HepG2 (cell line): ENCODE results near the gene KHK. TPM values are rescaled to one million over a fixed set of nuclear protein-coding genes. Genes with fewer than 3 reads are reported as not detected.

Experiments
- ARHGAP35 ChIP-seq: sonication (generic); formaldehyde crosslinking; IDR thresholded peaks from 2 replicates; pipeline ENCODE4 v1.9.0; 2022; ENCODE audit warnings: mild to moderate bottlenecking, inconsistent platforms, moderate library complexity, missing genetic modification reagents, borderline replicate concordance
- CHD4 ChIP-seq: fragments of 200-600 bp; sonication (generic); IDR thresholded peaks from 2 replicates; pipeline ENCODE4 v1.7.0; 2017; ENCODE audit warnings: mild to moderate bottlenecking, low read length, borderline replicate concordance
- GLI4 ChIP-seq: sonication (generic); formaldehyde crosslinking; IDR thresholded peaks from 2 replicates; pipeline ENCODE4 v1.5.1; 2020; ENCODE audit warnings: missing genetic modification reagents, mild to moderate bottlenecking, moderate library complexity, borderline replicate concordance
- HNRNPH1 ChIP-seq: fragments of 200-400 bp; formaldehyde crosslinking; optimal IDR thresholded peaks from 2 replicates; pipeline ENCODE3; 2017; ENCODE audit warnings: mild to moderate bottlenecking, low read depth, low read length
- IRF9 ChIP-seq: sonication (generic); formaldehyde crosslinking; IDR thresholded peaks from 2 replicates; pipeline ENCODE4 v1.8.0; 2022; ENCODE audit warnings: missing genetic modification reagents, mild to moderate bottlenecking, borderline replicate concordance
- KLF11 ChIP-seq: IDR thresholded peaks from 2 replicates; pipeline ENCODE4 v1.6.1; 2016; ENCODE audit warnings: missing compliant biosample characterization
- NFE2 ChIP-seq: sonication (generic); formaldehyde crosslinking; IDR thresholded peaks from 2 replicates; pipeline ENCODE4 v1.4.0; 2020; ENCODE audit warnings: missing genetic modification reagents
- NR0B2 ChIP-seq: sonication (generic); formaldehyde crosslinking; IDR thresholded peaks from 2 replicates; pipeline ENCODE4 v1.4.0; 2020; ENCODE audit warnings: mild to moderate bottlenecking, missing genetic modification reagents
- RXRB ChIP-seq: IDR thresholded peaks from 2 replicates; pipeline ENCODE4 v1.6.1; 2016; ENCODE audit warnings: borderline replicate concordance, missing genetic modification reagents, missing compliant biosample characterization
- SP140L ChIP-seq: sonication (generic); formaldehyde crosslinking; IDR thresholded peaks from 2 replicates; pipeline ENCODE4 v1.4.0; 2020; ENCODE audit warnings: missing genetic modification reagents, borderline replicate concordance
- SPEN ChIP-seq: sonication (generic); formaldehyde crosslinking; IDR thresholded peaks from 2 replicates; pipeline ENCODE4 v1.5.1; 2020; ENCODE audit warnings: low read depth, mild to moderate bottlenecking, missing genetic modification reagents
- TGIF2 ChIP-seq: IDR thresholded peaks from 2 replicates; pipeline ENCODE4 v1.6.1; 2016; ENCODE audit warnings: control low read depth, missing compliant biosample characterization
- THRA ChIP-seq: sonication (generic); formaldehyde crosslinking; IDR thresholded peaks from 2 replicates; pipeline ENCODE4 v1.4.0; 2020; ENCODE audit warnings: missing genetic modification reagents, borderline replicate concordance
- ZBTB26 ChIP-seq: IDR thresholded peaks from 2 replicates; pipeline ENCODE4 v1.6.1; 2016; ENCODE audit warnings: missing compliant biosample characterization, missing genetic modification reagents, borderline replicate concordance
- ZNF121 ChIP-seq: sonication (generic); formaldehyde crosslinking; IDR thresholded peaks from 2 replicates; pipeline ENCODE4 v1.5.0; 2020; ENCODE audit warnings: mild to moderate bottlenecking, missing genetic modification reagents
- ZNF160 ChIP-seq: sonication (generic); formaldehyde crosslinking; IDR thresholded peaks from 2 replicates; pipeline ENCODE4 v1.8.0; 2022; ENCODE audit warnings: mild to moderate bottlenecking, inconsistent platforms, missing genetic modification reagents
- ZNF713 ChIP-seq: sonication (generic); formaldehyde crosslinking; IDR thresholded peaks from 2 replicates; pipeline ENCODE4 v1.4.0; 2020; ENCODE audit warnings: mild to moderate bottlenecking, missing genetic modification reagents
- ZNF883 ChIP-seq: sonication (generic); formaldehyde crosslinking; IDR thresholded peaks from 2 replicates; pipeline ENCODE4 v1.5.1; 2020; ENCODE audit warnings: mild to moderate bottlenecking, missing genetic modification reagents; ENCODE audit errors: not compliant biosample characterization
- ZXDC ChIP-seq: sonication (generic); formaldehyde crosslinking; IDR thresholded peaks from 2 replicates; pipeline ENCODE4 v1.5.0; 2020; ENCODE audit warnings: mild to moderate bottlenecking, missing genetic modification reagents
- polyA plus RNA-seq, 8 experiments: library from polyadenylated mRNA; depleted of rRNA in 3 of 8; stranded (reverse) in 7 of 8; unstranded in 1 of 8; fragments of >200 nt; fragmentation: Illumina TruSeq in 4 of 8; extraction: Trizol in 4 of 8; gene quantifications; 2 replicates each; pipeline versions ENCODE4 v1.2.1 to v1.2.3, GENCODE V29; 2011 to 2016; ENCODE audit warnings: low read depth in 4 of 8, missing spikeins in 1 of 8, mixed read lengths in 1 of 8; ENCODE audit not compliant: insufficient read depth in 1 of 8
- total RNA-seq, 5 experiments: library from RNA; depleted of rRNA; stranded (reverse); fragments of >200 nt; fragmentation: Illumina TruSeq; extraction: Trizol; gene quantifications; 2 replicates each; pipeline ENCODE4 v1.2.3, GENCODE V29; 2016; ENCODE audit warnings: low read depth in 1 of 5

KHK gene
- total and polyA plus RNA-seq, 2 of the 13 experiments (the other 11 are each of a cell fraction or from before 2014, with no cell fraction given): 40.9 to 99.2 TPM

- TF ChIP-seq NR0B2 (no peak), NFE2 (CRISPR knock-in tag) (no peak), ZNF713 (CRISPR knock-in tag) (no peak), ZNF121 (CRISPR knock-in tag) (no peak; the same call in 1 of the 2 replicates), CHD4 (no peak), IRF9 (CRISPR knock-in tag) (no peak), ZNF883 (peak; percentile 41), ARHGAP35 (CRISPR knock-in tag) (no peak), SP140L (CRISPR knock-in tag) (0 out of 2 replicates have a peak, but pooled peaks have one; percentile 71), SPEN (CRISPR knock-in tag) (peak; percentile 80), KLF11 (CRISPR knock-in tag) (peak; percentile 21; the same call in 1 of the 2 replicates), GLI4 (CRISPR knock-in tag) (peak; percentile 30; the same call in 1 of the 2 replicates), ZBTB26 (CRISPR knock-in tag) (peak; percentile 67; the same call in 1 of the 2 replicates), ZNF160 (peak; percentile 26; the same call in 1 of the 2 replicates), HNRNPH1 (no peak), RXRB (CRISPR knock-in tag) (peak; percentile 85), ZXDC (CRISPR knock-in tag) (no peak), THRA (CRISPR knock-in tag) (peak; percentile 84), TGIF2 (CRISPR knock-in tag) (peak; percentile 66)
Observed at GRCh38 chr2:27093430-27094352, 7.1 kb downstream of the KHK start (continued).
